Fibroblast of the conjunctiva (primary cell): ENCODE results near the gene PLEKHA6.

Source experiments
- DNase-seq: peaks from one replicate; pipeline ENCODE4 v3.0.0-alpha.2; 2010; ENCODE audit warnings: low read depth

Gene PLEKHA6

DNA sequence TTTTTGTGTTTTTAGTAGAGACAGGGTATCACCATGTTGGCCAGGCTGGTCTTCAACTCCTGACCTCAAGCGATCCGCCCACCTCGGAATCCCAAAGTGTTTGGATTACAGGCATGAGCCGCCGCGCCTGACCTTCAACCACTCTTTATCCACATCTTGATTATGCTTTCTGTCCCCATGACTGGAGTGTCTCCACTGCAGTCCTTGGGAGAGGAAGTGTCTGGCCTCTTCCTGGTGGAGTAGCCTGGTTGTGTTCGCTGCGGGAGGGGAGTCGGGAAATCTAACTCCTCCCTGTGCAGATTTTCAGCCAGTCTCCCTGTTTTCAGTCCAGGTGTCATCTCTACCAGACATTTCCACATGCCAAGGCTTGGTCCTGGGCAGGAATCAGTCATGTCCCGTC, 173.1 kb downstream of the PLEKHA6 start:
- no peak for DNase-seq

DNA sequence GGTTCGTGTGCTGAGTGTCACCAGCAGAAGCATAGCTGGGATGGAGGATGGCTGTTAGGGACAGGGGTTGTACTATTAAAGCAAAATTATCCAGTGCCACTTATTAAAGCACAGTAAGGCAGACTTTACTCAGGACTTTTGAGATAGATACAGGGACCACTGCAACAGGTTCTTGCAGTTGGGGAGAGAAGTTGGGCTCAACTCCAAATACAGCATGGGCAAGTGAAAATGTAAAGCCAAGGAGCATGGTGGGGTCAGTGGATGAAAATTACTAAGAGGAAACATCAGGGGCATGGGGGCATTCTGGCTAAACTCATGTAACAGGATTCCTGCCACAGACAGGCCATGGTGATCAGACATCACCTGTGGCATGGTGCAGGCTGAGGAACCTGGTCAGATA, 178.6 kb downstream of the PLEKHA6 start:
- no peak for DNase-seq

DNA sequence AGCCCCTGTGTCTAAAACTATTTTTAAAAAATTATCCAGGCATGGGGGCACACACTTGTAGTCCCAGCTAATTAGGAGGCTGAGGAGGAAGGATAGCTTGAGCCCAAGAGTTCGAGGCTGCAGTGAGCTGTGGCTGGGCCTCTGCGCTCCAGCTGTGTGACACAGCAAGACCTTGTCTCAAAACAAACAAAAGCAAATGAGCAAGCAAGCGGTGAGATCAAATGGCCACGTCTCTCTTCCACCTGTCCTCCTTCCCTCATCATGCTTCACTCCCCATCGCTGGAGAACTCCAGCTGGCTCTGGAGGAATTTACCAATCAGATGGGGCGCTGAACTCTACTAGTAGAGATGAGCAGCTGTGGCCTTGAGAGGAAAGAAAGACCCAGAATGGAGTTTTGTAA, 179.6 kb downstream of the PLEKHA6 start:
- no peak for DNase-seq

GRCh38 chr1:204178487-204179281, 181.0 kb downstream of the PLEKHA6 start:
- no peak for DNase-seq

- no peak for DNase-seq
Measured at GRCh38 chr1:204177133-204177532, 182.6 kb downstream of the PLEKHA6 start.

DNA sequence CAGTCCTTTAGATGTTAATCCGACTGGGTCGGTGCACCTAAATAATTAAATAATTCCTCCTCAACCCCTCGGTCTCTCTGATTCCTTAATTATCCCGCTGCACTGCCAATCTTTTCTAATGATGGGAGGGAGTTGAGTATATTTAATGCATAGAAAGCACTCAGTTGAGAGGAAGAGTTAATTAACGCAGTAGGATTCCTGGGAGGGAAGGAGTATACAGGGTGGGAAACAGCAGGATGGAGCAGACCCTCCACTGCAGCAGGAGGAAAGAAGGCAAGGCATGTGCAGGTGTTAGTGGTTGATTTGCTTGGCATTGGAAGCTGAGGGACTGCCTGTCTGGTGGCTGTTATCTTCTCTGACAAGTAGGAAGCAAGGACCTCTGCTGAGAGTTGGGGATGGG, 183.7 kb downstream of the PLEKHA6 start:
- no peak for DNase-seq

GRCh38 chr1:204174958-204175357, 184.8 kb downstream of the PLEKHA6 start:
- DNase-seq, result no peak

- no peak for DNase-seq
Measured at GRCh38 chr1:204172404-204173029, 187.2 kb downstream of the PLEKHA6 start.

DNA sequence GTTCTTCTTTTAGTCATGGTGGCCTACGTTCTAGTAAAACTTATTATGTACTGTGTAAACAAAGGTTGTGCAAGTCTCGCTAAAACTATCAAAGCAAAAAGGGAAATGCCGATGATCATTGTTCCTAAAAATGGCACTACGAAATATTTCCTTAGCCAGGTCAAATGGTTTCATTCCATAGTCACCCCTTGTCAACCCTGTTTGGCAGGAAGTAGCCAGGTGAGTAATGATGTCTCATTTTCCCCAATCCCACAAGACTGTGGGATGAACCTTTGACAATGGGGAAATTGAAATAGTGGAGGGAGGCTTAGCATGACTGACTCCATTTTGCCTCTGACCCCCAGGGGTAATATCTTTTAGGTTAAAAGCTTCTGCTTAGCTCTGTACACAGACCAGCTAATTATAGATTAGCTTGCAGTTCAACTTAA, 188.0 kb downstream of the PLEKHA6 start:
- DNase-seq, result no peak

DNA sequence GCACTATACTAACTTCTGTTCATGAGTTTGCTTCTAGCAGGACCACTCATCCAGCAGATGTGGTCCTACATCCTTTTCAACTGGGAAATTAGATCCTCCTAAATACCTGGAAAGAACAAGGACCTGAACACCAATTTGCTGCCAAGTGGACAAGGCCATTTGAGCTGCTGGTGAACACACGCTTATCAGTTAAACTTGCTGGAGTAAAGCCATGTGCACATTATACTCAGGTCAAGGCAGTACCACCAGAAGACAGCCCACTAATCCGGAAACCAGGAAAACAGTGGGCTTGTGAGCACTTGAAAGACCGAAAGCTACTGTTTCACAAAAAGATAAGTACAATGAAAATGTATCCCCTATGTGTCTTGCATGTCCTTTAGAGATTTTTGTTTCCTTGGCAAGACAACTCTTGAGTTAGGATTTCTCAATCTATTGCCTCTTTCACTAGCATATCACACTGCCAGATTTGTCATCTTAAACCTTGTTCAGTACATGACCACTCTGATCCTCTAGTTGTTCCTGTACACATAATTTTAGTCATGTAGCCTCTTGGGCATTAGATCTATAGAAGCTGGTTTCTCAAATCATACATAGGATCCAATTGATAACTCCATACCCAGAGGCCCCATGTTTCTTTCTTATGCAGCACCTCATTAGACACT, 189.1 kb downstream of the PLEKHA6 start:
- no peak for DNase-seq

- no peak for DNase-seq
Measured at GRCh38 chr1:204169858-204170257, 189.9 kb downstream of the PLEKHA6 start.
